ENCODE measurements around the gene STARD3. TPM values are rescaled to one million over a fixed set of nuclear protein-coding genes. Genes with fewer than 3 reads are reported as not detected.

STARD3 gene
- total RNA-seq, 4 donors from 2014 or later, result 102 to 212 (median 145) TPM

GRCh38 chr17:39699818-39700147 lies 62.8 kb downstream of the STARD3 start, which contains the start of gene ERBB2:
Gene ERBB2 (plus strand): TSS chr17:39700064. CDS start chr17:39700239, 175 bp downstream.
- Histone ChIP-seq H3K4me1 (peaks cover 0 to 43% (median 3%) of the 10 kb centered on the region in 4 donors), H3K27me3 (no peaks in the 10 kb centered on the region), H3K36me3 (no peaks in the 10 kb centered on the region), H3K4me3 (peak within 1 kb of the TSS; percentile 40 to 88 (median 68)), H3K27ac (peak within 1 kb of the TSS; percentile 65 to 96 (median 92)), H3K9me3 (no peaks in the 10 kb centered on the region)
- TF ChIP-seq CTCF (IDR thresholded peaks at IDR 0.05) (peak in 1 of 6 experiments; percentile 7), POLR2A (IDR thresholded peaks at IDR 0.05) (peak; percentile 86 to 90)
- DNase-seq, result peak in 2 of 3 donors; percentile 81 to 86

- no peaks in the 10 kb centered on the region for H3K36me3 ChIP-seq
- H3K27me3 ChIP-seq, result no peaks in the 10 kb centered on the region
- H3K9me3 ChIP-seq, result no peaks in the 10 kb centered on the region
- peak overlapping the region; percentile 65 to 96 (median 92) for H3K27ac ChIP-seq
- peak overlapping the region; percentile 40 to 88 (median 68) for H3K4me3 ChIP-seq
- DNase-seq, result peak in 1 of 3 donors; percentile 69
- no peak for TF ChIP-seq POLR2A (IDR thresholded peaks at IDR 0.05)
- no peak for TF ChIP-seq CTCF (IDR thresholded peaks at IDR 0.05)
- peaks cover 0 to 45% (median 5%) of the 10 kb centered on the region in 4 donors for H3K4me1 ChIP-seq
Measured at GRCh38 chr17:39700148-39700987, 63.4 kb downstream of the STARD3 start.

- Histone ChIP-seq H3K4me3 (peak overlapping the region in 3 of 4 donors; percentile 60 to 88 (median 76)), H3K4me1 (peaks cover 0 to 50% (median 5%) of the 10 kb centered on the region in 4 donors), H3K27ac (peak overlapping the region in 3 of 4 donors; percentile 91 to 96 (median 93)), H3K9me3 (no peaks in the 10 kb centered on the region), H3K36me3 (no peaks in the 10 kb centered on the region), H3K27me3 (no peaks in the 10 kb centered on the region)
- peak in 2 of 3 donors; percentile 73 to 87 for DNase-seq
- peak; percentile 90 to 97 for TF ChIP-seq POLR2A (IDR thresholded peaks at IDR 0.05)
- peak in 1 of 6 experiments; percentile 2 for TF ChIP-seq CTCF (IDR thresholded peaks at IDR 0.05)
Measured at GRCh38 chr17:39701012-39701783, 64.3 kb downstream of the STARD3 start.

- Histone ChIP-seq H3K27me3 (no peaks in the 10 kb centered on the region), H3K9me3 (no peaks in the 10 kb centered on the region), H3K36me3 (no peaks in the 10 kb centered on the region), H3K4me3 (peak overlapping the region in 2 of 4 donors; percentile 6 to 76), H3K4me1 (peaks cover 2 to 54% (median 5%) of the 10 kb centered on the region in 4 donors), H3K27ac (peak overlapping the region in 1 of 4 donors; percentile 96)
- DNase-seq, result no peak
- no peak for TF ChIP-seq CTCF (IDR thresholded peaks at IDR 0.05)
- no peak for TF ChIP-seq POLR2A (IDR thresholded peaks at IDR 0.05)
Measured at GRCh38 chr17:39701784-39702422, 65.0 kb downstream of the STARD3 start.

All from Peyer's patch (tissue), 4 donors.